Liver (tissue), 3 donors: ENCODE measurements around the gene EBF4.

Source experiments
- CTCF ChIP-seq: fragments of 150-350 bp; IDR thresholded peaks from 2 replicates; pipeline ENCODE4 v1.5.1; 2017; ENCODE audit warnings: improper control_type of control experiment, low read depth, low read length; ENCODE audit not compliant: missing input control
- RAD21 ChIP-seq, 2 donors: IDR thresholded peaks; 2 replicates each; pipeline ENCODE4 v1.6.1; 2016; ENCODE audit warnings: antibody characterized with exemption in 2 of 2, mild to moderate bottlenecking in 2 of 2
- TAF1 ChIP-seq: conservative IDR thresholded peaks from 2 replicates; pipeline ENCODE4 v1.6.1; 2016; ENCODE audit warnings: antibody characterized with exemption, mild to moderate bottlenecking
- TF ChIP-seq, protein P1 (sequence below): IDR thresholded peaks from 2 replicates; pipeline ENCODE4 v1.6.1; 2016; ENCODE audit warnings: antibody characterized with exemption, mild to moderate bottlenecking
- donor health status: healthy.
- donor health status: healthy.

DNA sequence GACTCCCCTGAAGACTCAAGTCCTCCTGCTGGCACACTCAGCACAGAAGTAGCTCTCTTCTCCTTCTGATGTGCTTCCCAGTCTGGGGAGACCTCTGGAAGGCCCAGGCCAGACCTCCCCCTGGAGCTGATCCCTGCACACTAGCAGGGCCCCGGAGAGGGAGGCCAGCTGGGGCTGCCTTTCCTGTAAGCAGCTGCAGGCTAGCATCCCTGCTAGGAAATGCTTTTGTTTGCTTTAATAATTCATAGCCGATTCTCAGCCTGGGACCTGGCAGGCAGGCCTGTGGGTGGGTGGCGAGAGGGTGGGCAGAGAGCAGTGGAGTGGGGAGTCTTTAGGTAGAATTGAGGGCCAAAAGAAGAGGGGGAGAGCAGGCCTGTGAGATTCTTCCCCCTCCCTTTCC, 5.2 kb downstream of the EBF4 start:
- no peak for TF ChIP-seq CTCF
- TF ChIP-seq RAD21 (IDR thresholded peaks at IDR 0.05) = no peak
- no peak for TF ChIP-seq TAF1
- TF ChIP-seq, protein P1, sequence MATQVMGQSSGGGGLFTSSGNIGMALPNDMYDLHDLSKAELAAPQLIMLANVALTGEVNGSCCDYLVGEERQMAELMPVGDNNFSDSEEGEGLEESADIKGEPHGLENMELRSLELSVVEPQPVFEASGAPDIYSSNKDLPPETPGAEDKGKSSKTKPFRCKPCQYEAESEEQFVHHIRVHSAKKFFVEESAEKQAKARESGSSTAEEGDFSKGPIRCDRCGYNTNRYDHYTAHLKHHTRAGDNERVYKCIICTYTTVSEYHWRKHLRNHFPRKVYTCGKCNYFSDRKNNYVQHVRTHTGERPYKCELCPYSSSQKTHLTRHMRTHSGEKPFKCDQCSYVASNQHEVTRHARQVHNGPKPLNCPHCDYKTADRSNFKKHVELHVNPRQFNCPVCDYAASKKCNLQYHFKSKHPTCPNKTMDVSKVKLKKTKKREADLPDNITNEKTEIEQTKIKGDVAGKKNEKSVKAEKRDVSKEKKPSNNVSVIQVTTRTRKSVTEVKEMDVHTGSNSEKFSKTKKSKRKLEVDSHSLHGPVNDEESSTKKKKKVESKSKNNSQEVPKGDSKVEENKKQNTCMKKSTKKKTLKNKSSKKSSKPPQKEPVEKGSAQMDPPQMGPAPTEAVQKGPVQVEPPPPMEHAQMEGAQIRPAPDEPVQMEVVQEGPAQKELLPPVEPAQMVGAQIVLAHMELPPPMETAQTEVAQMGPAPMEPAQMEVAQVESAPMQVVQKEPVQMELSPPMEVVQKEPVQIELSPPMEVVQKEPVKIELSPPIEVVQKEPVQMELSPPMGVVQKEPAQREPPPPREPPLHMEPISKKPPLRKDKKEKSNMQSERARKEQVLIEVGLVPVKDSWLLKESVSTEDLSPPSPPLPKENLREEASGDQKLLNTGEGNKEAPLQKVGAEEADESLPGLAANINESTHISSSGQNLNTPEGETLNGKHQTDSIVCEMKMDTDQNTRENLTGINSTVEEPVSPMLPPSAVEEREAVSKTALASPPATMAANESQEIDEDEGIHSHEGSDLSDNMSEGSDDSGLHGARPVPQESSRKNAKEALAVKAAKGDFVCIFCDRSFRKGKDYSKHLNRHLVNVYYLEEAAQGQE = no peak
